HEK293 (cell line): ENCODE data around the gene PYROXD2.

Source experiments
- SP7 ChIP-seq: fragments of 450-650 bp; formaldehyde crosslinking; IDR thresholded peaks from 2 replicates; pipeline ENCODE4 v1.5.1; 2016; ENCODE audit warnings: missing biosample characterization, missing genetic modification characterization
- ZBTB7A ChIP-seq: fragments of 450-650 bp; formaldehyde crosslinking; IDR thresholded peaks from 2 replicates; pipeline ENCODE4 v1.5.1; 2016; ENCODE audit warnings: low read depth, missing biosample characterization, missing genetic modification characterization
- ZNF155 ChIP-seq: fragments of 450-650 bp; formaldehyde crosslinking; IDR thresholded peaks from 2 replicates; pipeline ENCODE4 v1.5.1; 2016; ENCODE audit warnings: missing biosample characterization, missing genetic modification characterization
- ZNF302 ChIP-seq: fragments of 450-650 bp; formaldehyde crosslinking; IDR thresholded peaks from 2 replicates; pipeline ENCODE4 v1.5.1; 2016; ENCODE audit warnings: missing biosample characterization, missing genetic modification characterization, low read depth
- ZNF311 ChIP-seq: fragments of 450-650 bp; formaldehyde crosslinking; IDR thresholded peaks from 2 replicates; pipeline ENCODE4 v1.5.1; 2017; ENCODE audit warnings: missing biosample characterization, missing genetic modification characterization, borderline replicate concordance
- ZNF350 ChIP-seq: fragments of 450-650 bp; formaldehyde crosslinking; IDR thresholded peaks from 2 replicates; pipeline ENCODE4 v1.5.0; 2017; ENCODE audit warnings: missing biosample characterization, mild to moderate bottlenecking, missing genetic modification characterization
- ZNF426 ChIP-seq: fragments of 450-650 bp; formaldehyde crosslinking; IDR thresholded peaks from 2 replicates; pipeline ENCODE4 v1.5.1; 2017; ENCODE audit warnings: missing biosample characterization, missing genetic modification characterization, mild to moderate bottlenecking, inconsistent platforms, moderate library complexity
- ZNF521 ChIP-seq: fragments of 450-650 bp; formaldehyde crosslinking; IDR thresholded peaks from 2 replicates; pipeline ENCODE4 v1.5.1; 2017; ENCODE audit warnings: missing biosample characterization, mild to moderate bottlenecking, missing genetic modification characterization
- ZNF529 ChIP-seq: fragments of 450-650 bp; formaldehyde crosslinking; IDR thresholded peaks from 2 replicates; pipeline ENCODE4 v1.5.1; 2017; ENCODE audit warnings: missing genetic modification characterization, missing biosample characterization; ENCODE audit not compliant: insufficient replicate concordance
- ZNF560 ChIP-seq: fragments of 450-650 bp; formaldehyde crosslinking; IDR thresholded peaks from 2 replicates; pipeline ENCODE4 v1.5.1; 2017; ENCODE audit warnings: missing biosample characterization, missing genetic modification characterization, borderline replicate concordance
- ZNF610 ChIP-seq: fragments of 450-650 bp; formaldehyde crosslinking; IDR thresholded peaks from 2 replicates; pipeline ENCODE4 v1.5.1; 2016; ENCODE audit warnings: missing biosample characterization, missing genetic modification characterization, borderline replicate concordance
- ZNF623 ChIP-seq: fragments of 450-650 bp; formaldehyde crosslinking; IDR thresholded peaks from 2 replicates; pipeline ENCODE4 v1.5.1; 2016; ENCODE audit warnings: missing biosample characterization, missing genetic modification characterization
- ZNF658 ChIP-seq: fragments of 450-650 bp; formaldehyde crosslinking; IDR thresholded peaks from 2 replicates; pipeline ENCODE4; 2016; ENCODE audit warnings: missing biosample characterization, missing genetic modification characterization
- ZNF677 ChIP-seq: fragments of 450-650 bp; IDR thresholded peaks from 2 replicates; pipeline ENCODE4 v1.5.0; 2018; ENCODE audit warnings: missing biosample characterization, mild to moderate bottlenecking, missing genetic modification characterization, moderate library complexity
- ZNF791 ChIP-seq: fragments of 450-650 bp; formaldehyde crosslinking; IDR thresholded peaks from 2 replicates; pipeline ENCODE4 v1.5.1; 2016; ENCODE audit warnings: missing biosample characterization, missing genetic modification characterization
- ZNF830 ChIP-seq: fragments of 450-650 bp; IDR thresholded peaks from 2 replicates; pipeline ENCODE4 v1.5.0; 2018; ENCODE audit warnings: missing biosample characterization, missing genetic modification characterization, low read depth, mild to moderate bottlenecking, moderate library complexity
- ZNF837 ChIP-seq: fragments of 450-650 bp; formaldehyde crosslinking; IDR thresholded peaks from 2 replicates; pipeline ENCODE4 v1.5.1; 2016; ENCODE audit warnings: missing biosample characterization, missing genetic modification characterization
- ZNF843 ChIP-seq: fragments of 450-650 bp; formaldehyde crosslinking; IDR thresholded peaks from 2 replicates; pipeline ENCODE4 v1.5.1; 2016; ENCODE audit warnings: missing biosample characterization, missing genetic modification characterization
- ZSCAN30 ChIP-seq: fragments of 450-650 bp; IDR thresholded peaks from 2 replicates; pipeline ENCODE4 v1.5.1; 2018; ENCODE audit warnings: missing biosample characterization, mild to moderate bottlenecking, missing genetic modification characterization, moderate library complexity
- TF ChIP-seq, protein P1 (sequence below): fragments of 450-650 bp; formaldehyde crosslinking; IDR thresholded peaks from 2 replicates; pipeline ENCODE4 v1.5.1; 2016; ENCODE audit warnings: missing biosample characterization, missing genetic modification characterization
- TF ChIP-seq, protein P2 (sequence below): fragments of 450-650 bp; formaldehyde crosslinking; IDR thresholded peaks from 2 replicates; pipeline ENCODE4 v1.5.1; 2017; ENCODE audit warnings: missing biosample characterization, missing genetic modification characterization
- TF ChIP-seq, protein P3 (sequence below): fragments of 450-650 bp; formaldehyde crosslinking; IDR thresholded peaks from 2 replicates; pipeline ENCODE4; 2016; ENCODE audit warnings: missing biosample characterization, missing genetic modification characterization
- TF ChIP-seq, protein P4 (sequence below): fragments of 450-650 bp; formaldehyde crosslinking; conservative IDR thresholded peaks from 2 replicates; pipeline ENCODE4 v1.5.1; 2016; ENCODE audit warnings: low read depth, missing biosample characterization, missing genetic modification characterization
- TF ChIP-seq, protein P5 (sequence below): fragments of 450-650 bp; formaldehyde crosslinking; IDR thresholded peaks from 2 replicates; pipeline ENCODE4 v1.5.1; 2017; ENCODE audit warnings: missing biosample characterization, missing genetic modification characterization
- TF ChIP-seq, protein P6 (sequence below): fragments of 450-650 bp; formaldehyde crosslinking; IDR thresholded peaks from 2 replicates; pipeline ENCODE4 v1.5.1; 2016; ENCODE audit warnings: missing biosample characterization, missing genetic modification characterization

The PYROXD2 gene

GRCh38 chr10:98446661-98447221 is 31.8 kb upstream of the PYROXD2 start, which contains the start of gene HPS1 (continued):
- TF ChIP-seq ZNF350, result no peak
- TF ChIP-seq, protein P1, sequence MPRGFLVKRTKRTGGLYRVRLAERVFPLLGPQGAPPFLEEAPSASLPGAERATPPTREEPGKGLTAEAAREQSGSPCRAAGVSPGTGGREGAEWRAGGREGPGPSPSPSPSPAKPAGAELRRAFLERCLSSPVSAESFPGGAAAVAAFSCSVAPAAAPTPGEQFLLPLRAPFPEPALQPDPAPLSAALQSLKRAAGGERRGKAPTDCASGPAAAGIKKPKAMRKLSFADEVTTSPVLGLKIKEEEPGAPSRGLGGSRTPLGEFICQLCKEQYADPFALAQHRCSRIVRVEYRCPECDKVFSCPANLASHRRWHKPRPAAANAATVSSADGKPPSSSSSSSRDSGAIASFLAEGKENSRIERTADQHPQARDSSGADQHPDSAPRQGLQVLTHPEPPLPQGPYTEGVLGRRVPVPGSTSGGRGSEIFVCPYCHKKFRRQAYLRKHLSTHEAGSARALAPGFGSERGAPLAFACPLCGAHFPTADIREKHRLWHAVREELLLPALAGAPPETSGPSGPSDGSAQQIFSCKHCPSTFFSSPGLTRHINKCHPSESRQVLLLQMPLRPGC (tag by site-specific recombination), result no peak
- TF ChIP-seq ZNF302 (tag by site-specific recombination), result no peak
- TF ChIP-seq, protein P2, sequence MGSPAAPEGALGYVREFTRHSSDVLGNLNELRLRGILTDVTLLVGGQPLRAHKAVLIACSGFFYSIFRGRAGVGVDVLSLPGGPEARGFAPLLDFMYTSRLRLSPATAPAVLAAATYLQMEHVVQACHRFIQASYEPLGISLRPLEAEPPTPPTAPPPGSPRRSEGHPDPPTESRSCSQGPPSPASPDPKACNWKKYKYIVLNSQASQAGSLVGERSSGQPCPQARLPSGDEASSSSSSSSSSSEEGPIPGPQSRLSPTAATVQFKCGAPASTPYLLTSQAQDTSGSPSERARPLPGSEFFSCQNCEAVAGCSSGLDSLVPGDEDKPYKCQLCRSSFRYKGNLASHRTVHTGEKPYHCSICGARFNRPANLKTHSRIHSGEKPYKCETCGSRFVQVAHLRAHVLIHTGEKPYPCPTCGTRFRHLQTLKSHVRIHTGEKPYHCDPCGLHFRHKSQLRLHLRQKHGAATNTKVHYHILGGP, result no peak
- TF ChIP-seq SP7 (tag by site-specific recombination), result peak; percentile 55; the same call in 1 of the 2 replicates
- no peak for TF ChIP-seq ZNF155 (tag by site-specific recombination)
- TF ChIP-seq ZNF521 (tag by site-specific recombination), result no peak
- TF ChIP-seq ZNF560 (tag by site-specific recombination), result no peak
- TF ChIP-seq ZBTB7A (tag by site-specific recombination), result 0 out of 2 replicates have a peak, but pooled peaks have one; percentile 48
- no peak; the same call in 1 of the 2 replicates for TF ChIP-seq ZNF610 (tag by site-specific recombination)
- TF ChIP-seq ZNF658 (tag by site-specific recombination), result no peak
- no peak for TF ChIP-seq ZNF791 (tag by site-specific recombination)
- no peak for TF ChIP-seq ZNF843
- TF ChIP-seq ZNF830 (tag by site-specific recombination), result no peak
- TF ChIP-seq, protein P3, sequence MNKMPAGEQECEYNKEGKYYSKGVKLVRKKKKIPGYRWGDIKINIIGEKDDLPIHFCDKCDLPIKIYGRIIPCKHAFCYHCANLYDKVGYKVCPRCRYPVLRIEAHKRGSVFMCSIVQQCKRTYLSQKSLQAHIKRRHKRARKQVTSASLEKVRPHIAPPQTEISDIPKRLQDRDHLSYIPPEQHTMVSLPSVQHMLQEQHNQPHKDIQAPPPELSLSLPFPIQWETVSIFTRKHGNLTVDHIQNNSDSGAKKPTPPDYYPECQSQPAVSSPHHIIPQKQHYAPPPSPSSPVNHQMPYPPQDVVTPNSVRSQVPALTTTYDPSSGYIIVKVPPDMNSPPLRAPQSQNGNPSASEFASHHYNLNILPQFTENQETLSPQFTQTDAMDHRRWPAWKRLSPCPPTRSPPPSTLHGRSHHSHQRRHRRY (tag by site-specific recombination), result no peak
- no peak for TF ChIP-seq ZNF529
- TF ChIP-seq, protein P4, sequence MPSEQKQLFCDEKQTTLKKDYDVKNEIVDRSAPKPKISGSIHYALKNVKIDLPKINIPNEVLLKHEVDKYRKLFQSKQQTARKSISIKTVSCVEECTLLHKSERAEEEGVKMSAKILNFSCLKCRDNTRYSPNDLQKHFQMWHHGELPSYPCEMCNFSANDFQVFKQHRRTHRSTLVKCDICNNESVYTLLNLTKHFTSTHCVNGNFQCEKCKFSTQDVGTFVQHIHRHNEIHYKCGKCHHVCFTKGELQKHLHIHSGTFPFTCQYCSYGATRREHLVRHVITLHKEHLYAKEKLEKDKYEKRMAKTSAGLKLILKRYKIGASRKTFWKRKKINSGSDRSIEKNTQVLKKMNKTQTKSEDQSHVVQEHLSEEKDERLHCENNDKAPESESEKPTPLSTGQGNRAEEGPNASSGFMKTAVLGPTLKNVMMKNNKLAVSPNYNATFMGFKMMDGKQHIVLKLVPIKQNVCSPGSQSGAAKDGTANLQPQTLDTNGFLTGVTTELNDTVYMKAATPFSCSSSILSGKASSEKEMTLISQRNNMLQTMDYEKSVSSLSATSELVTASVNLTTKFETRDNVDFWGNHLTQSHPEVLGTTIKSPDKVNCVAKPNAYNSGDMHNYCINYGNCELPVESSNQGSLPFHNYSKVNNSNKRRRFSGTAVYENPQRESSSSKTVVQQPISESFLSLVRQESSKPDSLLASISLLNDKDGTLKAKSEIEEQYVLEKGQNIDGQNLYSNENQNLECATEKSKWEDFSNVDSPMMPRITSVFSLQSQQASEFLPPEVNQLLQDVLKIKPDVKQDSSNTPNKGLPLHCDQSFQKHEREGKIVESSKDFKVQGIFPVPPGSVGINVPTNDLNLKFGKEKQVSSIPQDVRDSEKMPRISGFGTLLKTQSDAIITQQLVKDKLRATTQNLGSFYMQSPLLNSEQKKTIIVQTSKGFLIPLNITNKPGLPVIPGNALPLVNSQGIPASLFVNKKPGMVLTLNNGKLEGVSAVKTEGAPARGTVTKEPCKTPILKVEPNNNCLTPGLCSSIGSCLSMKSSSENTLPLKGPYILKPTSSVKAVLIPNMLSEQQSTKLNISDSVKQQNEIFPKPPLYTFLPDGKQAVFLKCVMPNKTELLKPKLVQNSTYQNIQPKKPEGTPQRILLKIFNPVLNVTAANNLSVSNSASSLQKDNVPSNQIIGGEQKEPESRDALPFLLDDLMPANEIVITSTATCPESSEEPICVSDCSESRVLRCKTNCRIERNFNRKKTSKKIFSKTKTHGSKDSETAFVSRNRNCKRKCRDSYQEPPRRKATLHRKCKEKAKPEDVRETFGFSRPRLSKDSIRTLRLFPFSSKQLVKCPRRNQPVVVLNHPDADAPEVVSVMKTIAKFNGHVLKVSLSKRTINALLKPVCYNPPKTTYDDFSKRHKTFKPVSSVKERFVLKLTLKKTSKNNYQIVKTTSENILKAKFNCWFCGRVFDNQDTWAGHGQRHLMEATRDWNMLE (tag by site-specific recombination), result peak; percentile 46; the same call in 1 of the 2 replicates
- no peak for TF ChIP-seq ZNF677 (tag by site-specific recombination)
- TF ChIP-seq ZNF837, result no peak
- TF ChIP-seq ZNF311, result no peak
- TF ChIP-seq ZNF623 (tag by site-specific recombination), result no peak
- TF ChIP-seq, protein P5, sequence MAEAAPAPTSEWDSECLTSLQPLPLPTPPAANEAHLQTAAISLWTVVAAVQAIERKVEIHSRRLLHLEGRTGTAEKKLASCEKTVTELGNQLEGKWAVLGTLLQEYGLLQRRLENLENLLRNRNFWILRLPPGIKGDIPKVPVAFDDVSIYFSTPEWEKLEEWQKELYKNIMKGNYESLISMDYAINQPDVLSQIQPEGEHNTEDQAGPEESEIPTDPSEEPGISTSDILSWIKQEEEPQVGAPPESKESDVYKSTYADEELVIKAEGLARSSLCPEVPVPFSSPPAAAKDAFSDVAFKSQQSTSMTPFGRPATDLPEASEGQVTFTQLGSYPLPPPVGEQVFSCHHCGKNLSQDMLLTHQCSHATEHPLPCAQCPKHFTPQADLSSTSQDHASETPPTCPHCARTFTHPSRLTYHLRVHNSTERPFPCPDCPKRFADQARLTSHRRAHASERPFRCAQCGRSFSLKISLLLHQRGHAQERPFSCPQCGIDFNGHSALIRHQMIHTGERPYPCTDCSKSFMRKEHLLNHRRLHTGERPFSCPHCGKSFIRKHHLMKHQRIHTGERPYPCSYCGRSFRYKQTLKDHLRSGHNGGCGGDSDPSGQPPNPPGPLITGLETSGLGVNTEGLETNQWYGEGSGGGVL, result peak; percentile 59
- TF ChIP-seq ZNF426 (tag by site-specific recombination), result no peak
- TF ChIP-seq ZSCAN30 (tag by site-specific recombination), result peak; percentile 80; the same call in 1 of the 2 replicates
- TF ChIP-seq, protein P6, sequence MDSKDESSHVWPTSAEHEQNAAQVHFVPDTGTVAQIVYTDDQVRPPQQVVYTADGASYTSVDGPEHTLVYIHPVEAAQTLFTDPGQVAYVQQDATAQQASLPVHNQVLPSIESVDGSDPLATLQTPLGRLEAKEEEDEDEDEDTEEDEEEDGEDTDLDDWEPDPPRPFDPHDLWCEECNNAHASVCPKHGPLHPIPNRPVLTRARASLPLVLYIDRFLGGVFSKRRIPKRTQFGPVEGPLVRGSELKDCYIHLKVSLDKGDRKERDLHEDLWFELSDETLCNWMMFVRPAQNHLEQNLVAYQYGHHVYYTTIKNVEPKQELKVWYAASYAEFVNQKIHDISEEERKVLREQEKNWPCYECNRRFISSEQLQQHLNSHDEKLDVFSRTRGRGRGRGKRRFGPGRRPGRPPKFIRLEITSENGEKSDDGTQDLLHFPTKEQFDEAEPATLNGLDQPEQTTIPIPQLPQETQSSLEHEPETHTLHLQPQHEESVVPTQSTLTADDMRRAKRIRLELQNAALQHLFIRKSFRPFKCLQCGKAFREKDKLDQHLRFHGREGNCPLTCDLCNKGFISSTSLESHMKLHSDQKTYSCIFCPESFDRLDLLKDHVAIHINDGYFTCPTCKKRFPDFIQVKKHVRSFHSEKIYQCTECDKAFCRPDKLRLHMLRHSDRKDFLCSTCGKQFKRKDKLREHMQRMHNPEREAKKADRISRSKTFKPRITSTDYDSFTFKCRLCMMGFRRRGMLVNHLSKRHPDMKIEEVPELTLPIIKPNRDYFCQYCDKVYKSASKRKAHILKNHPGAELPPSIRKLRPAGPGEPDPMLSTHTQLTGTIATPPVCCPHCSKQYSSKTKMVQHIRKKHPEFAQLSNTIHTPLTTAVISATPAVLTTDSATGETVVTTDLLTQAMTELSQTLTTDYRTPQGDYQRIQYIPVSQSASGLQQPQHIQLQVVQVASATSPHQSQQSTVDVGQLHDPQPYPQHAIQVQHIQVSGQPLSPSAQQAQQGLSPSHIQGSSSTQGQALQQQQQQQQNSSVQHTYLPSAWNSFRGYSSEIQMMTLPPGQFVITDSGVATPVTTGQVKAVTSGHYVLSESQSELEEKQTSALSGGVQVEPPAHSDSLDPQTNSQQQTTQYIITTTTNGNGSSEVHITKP, result no peak
